ENCODE data around the gene RGS1.

DNA sequence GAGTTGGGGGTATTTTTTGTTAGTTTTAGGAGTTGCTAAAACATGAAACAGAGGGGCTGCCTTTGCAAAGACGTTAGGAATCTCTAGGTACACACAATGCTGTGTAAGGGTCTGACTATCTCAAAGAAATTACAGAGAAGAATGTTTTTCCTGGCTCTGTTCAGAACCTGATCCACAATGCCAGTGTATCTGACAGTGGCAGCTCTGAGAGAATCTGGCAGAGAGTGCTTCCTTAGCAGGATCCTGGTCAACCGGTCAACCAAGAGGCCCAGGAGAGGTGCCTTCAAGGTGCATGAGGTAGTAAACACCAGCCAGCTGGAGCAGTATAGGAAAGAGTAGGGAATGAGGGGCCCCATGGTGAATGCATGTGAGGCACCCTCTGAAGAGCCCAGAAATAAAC is 40.9 kb upstream of the RGS1 start:
- no peak for TF ChIP-seq POLR2A (IDR thresholded peaks at IDR 0.05; ENCODE audit: low read depth, low read length)
- TF ChIP-seq, protein P1, sequence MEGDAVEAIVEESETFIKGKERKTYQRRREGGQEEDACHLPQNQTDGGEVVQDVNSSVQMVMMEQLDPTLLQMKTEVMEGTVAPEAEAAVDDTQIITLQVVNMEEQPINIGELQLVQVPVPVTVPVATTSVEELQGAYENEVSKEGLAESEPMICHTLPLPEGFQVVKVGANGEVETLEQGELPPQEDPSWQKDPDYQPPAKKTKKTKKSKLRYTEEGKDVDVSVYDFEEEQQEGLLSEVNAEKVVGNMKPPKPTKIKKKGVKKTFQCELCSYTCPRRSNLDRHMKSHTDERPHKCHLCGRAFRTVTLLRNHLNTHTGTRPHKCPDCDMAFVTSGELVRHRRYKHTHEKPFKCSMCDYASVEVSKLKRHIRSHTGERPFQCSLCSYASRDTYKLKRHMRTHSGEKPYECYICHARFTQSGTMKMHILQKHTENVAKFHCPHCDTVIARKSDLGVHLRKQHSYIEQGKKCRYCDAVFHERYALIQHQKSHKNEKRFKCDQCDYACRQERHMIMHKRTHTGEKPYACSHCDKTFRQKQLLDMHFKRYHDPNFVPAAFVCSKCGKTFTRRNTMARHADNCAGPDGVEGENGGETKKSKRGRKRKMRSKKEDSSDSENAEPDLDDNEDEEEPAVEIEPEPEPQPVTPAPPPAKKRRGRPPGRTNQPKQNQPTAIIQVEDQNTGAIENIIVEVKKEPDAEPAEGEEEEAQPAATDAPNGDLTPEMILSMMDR (conservative IDR thresholded peaks at IDR 0.05; ENCODE audit: low read depth, low read length), result no peak
- TF ChIP-seq, protein P2, sequence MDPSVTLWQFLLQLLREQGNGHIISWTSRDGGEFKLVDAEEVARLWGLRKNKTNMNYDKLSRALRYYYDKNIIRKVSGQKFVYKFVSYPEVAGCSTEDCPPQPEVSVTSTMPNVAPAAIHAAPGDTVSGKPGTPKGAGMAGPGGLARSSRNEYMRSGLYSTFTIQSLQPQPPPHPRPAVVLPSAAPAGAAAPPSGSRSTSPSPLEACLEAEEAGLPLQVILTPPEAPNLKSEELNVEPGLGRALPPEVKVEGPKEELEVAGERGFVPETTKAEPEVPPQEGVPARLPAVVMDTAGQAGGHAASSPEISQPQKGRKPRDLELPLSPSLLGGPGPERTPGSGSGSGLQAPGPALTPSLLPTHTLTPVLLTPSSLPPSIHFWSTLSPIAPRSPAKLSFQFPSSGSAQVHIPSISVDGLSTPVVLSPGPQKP (IDR thresholded peaks at IDR 0.05; ENCODE audit: borderline replicate concordance, low read depth, low read length), result no peak
- no peak for TF ChIP-seq MAZ (IDR thresholded peaks at IDR 0.05; ENCODE audit: borderline replicate concordance, low read depth, low read length)
- no peak for TF ChIP-seq MAFK (IDR thresholded peaks at IDR 0.05; ENCODE audit: low read depth, low read length)
- no peak for TF ChIP-seq RAD21 (IDR thresholded peaks at IDR 0.05; ENCODE audit: low read length)
- no peak for TF ChIP-seq NFE2L2 (IDR thresholded peaks at IDR 0.05; ENCODE audit: low read depth, low read length)
